ENCODE data around the gene NDUFB2.

DNA sequence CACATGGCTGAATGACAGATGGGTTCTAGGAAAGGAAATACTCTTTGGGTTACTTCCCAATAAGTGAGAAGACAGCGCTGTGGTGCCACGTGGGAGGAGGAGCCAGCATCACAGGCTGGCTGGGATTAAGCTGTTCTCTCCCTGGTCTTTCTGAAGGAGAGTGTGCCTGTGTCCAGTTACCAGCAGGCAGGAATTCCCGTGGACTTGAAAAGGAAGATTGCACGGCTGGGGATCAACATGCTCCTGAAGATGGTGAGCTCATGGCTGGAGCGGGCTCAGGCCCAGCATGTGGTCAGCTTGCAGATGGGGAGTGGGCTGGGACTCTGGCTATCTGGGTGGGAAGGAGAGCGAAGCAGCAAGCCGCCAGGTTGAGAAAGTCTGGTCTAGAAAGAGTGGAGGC lies 15.6 kb upstream of the NDUFB2 start:
- TF ChIP-seq, protein P1, sequence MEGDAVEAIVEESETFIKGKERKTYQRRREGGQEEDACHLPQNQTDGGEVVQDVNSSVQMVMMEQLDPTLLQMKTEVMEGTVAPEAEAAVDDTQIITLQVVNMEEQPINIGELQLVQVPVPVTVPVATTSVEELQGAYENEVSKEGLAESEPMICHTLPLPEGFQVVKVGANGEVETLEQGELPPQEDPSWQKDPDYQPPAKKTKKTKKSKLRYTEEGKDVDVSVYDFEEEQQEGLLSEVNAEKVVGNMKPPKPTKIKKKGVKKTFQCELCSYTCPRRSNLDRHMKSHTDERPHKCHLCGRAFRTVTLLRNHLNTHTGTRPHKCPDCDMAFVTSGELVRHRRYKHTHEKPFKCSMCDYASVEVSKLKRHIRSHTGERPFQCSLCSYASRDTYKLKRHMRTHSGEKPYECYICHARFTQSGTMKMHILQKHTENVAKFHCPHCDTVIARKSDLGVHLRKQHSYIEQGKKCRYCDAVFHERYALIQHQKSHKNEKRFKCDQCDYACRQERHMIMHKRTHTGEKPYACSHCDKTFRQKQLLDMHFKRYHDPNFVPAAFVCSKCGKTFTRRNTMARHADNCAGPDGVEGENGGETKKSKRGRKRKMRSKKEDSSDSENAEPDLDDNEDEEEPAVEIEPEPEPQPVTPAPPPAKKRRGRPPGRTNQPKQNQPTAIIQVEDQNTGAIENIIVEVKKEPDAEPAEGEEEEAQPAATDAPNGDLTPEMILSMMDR (IDR thresholded peaks at IDR 0.05), result no peak
- TF ChIP-seq POLR2A (IDR thresholded peaks at IDR 0.05) (no peak), POLR2AphosphoS5 (IDR thresholded peaks at IDR 0.05; ENCODE audit: insufficient read depth in 1 of 2, low read depth in 1 of 2) (no peak)
